Measurements from ENCODE around the gene PARVA. TPM values are rescaled to one million over a fixed set of nuclear protein-coding genes. Genes with fewer than 3 reads are reported as not detected.
A peak's percentile ranks its signal among the peaks of the same experiment; 100 is the strongest.

PARVA gene
- total RNA-seq, 1 experiment from 2014 or later = 10.4 TPM

DNA sequence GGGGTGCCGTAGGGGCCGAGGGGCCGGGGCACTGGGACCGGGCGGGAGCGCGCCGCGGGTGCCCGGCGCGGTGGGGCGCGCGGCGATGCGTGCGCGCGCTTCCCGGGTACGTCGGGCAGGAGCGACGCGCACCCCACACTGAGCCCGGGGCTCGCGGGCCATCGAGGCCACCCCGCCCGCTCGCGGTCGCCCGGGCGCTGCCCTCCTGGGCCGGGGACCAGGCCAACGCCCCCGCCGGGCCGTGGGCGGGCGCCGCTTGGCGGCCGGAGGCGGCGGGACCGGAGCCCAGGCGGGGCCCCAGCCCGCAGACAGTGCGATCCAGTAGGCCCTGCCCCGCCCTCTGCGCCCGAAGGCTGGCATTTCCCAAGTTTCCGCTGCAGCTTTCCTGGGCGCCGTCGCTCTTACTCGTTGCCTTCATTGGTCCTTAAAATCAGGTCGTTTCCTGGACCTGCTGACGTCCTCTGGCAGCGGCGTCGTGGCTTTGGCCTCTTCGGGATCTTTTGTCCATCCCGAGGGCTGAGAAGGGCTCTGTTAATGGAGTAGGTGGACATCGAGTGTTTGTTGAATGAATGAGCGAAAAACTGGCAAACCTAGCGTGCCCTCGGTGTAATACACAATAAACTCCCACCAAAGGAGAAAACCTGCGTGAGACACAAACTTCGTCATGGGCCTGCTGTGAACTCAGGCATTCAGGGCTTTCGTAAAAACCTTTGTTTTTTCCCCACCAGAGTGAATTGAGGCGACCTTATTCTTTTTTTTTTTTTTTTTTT is 638 bp downstream of the PARVA start (continued):
- TF ChIP-seq ZNF396 (CRISPR knock-in tag; IDR thresholded peaks at IDR 0.05; ENCODE audit: borderline replicate concordance) (peak; percentile 29; the same call in 1 of the 2 replicates), NFE2L1 (CRISPR knock-in tag; IDR thresholded peaks at IDR 0.05) (no peak), JUN (CRISPR knock-in tag; IDR thresholded peaks at IDR 0.05) (no peak), ZBTB43 (CRISPR knock-in tag; IDR thresholded peaks at IDR 0.05) (no peak), SMAD3 (CRISPR knock-in tag; IDR thresholded peaks at IDR 0.05; ENCODE audit: borderline replicate concordance) (no peak), SMAD4 (CRISPR knock-in tag; IDR thresholded peaks at IDR 0.05) (no peak), ZNF138 (CRISPR knock-in tag; conservative IDR thresholded peaks at IDR 0.05) (no peak), PRRX2 (CRISPR knock-in tag; IDR thresholded peaks at IDR 0.05) (no peak)

DNA sequence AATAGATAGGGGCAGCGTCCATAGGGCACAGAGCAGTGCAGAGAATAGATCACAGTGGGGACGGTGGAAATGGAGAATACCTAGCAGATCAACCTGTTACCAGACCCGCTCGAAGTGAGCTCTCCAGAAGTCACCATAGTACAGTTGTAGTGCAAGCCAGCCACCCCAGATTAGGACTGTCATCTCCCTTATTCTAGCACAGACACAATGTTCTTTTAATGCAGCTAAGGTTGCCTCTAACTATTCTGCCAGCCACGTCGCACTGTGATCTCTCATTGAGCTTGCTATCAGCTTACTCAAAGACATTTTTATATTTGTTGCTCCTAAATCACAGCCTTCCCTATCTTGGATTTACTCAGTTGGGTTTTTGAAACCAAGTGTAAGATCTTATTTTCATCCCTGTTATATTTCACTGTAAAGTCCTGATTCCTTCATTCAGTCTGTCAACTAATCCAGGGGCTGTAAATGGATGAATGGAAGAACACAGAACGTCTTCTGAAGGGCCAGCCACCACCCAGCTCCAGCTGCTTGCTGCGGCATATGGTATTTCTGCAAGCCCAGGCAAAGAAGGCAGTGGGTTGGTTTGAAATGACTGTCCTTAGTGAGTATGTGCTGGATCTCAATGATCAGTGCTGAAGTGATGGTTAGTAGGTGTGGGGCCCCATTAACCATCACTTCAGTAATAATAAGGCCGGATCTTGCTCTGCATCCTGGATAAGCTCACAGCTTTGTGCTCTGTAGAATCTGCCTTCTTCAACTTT is 3.4 kb downstream of the PARVA start:
- Mint-ChIP-seq H3K27ac (no peak overlapping the region), H3K9me3 (no peaks in the 10 kb centered on the region), H3K4me1 (peaks cover 23% of the 10 kb centered on the region), H3K4me3 (no peak overlapping the region), H3K27me3 (ENCODE audit: low read depth) (peaks cover 15% of the 10 kb centered on the region), H3K36me3 (no peaks in the 10 kb centered on the region)
- ChIA-PET POLR2A (no interaction called here), CTCF (interaction anchor here (0.5 to 1.0 kb wide), 2 partner anchors 92 to 290 kb away, joined by 3 read pairs; no protein-coding TSS in a partner anchor)
- DNase-seq (ENCODE audit: low spot score) (no peak), ATAC-seq (no peak)
- TF ChIP-seq NFATC4 (CRISPR knock-in tag; IDR thresholded peaks at IDR 0.05) = no peak

DNA sequence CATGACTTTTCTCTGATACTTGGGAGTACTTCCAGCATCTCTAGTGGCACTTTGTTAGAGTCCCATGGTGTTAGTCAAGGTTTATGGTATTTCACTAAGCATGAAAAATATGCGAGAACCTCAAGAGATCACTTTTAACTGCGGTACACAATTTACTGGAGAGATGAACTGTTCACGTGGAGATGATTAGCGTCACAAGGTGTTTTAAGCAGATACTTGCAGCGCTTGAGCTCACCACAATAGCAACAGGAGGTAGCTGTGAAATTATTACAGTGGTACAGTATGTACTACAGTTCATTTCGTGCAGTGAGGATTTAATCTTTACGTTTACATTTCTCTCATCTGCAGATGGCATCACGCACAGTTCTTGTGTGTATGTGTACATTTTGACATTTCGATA is 4.5 kb downstream of the PARVA start:
- H3K27me3 Mint-ChIP-seq (ENCODE audit: low read depth) = peaks cover 4% of the 10 kb centered on the region
- peaks cover 13% of the 10 kb centered on the region for H3K4me1 Mint-ChIP-seq
- ChIA-PET CTCF (no interaction called here), POLR2A (no interaction called here)
- H3K4me3 Mint-ChIP-seq = no peak overlapping the region
- DNase-seq (ENCODE audit: low spot score) = no peak
- H3K27ac Mint-ChIP-seq = no peak overlapping the region
- H3K36me3 Mint-ChIP-seq = no peaks in the 10 kb centered on the region
- no peaks in the 10 kb centered on the region for H3K9me3 Mint-ChIP-seq
- TF ChIP-seq PRRX2 (CRISPR knock-in tag; IDR thresholded peaks at IDR 0.05) (no peak), RELA (CRISPR knock-in tag; IDR thresholded peaks at IDR 0.05; ENCODE audit: borderline replicate concordance) (no peak), STAT6 (CRISPR knock-in tag; conservative IDR thresholded peaks at IDR 0.05; ENCODE audit: low read depth) (no peak), ZNF416 (CRISPR knock-in tag; IDR thresholded peaks at IDR 0.05) (no peak), OVOL2 (CRISPR knock-in tag; IDR thresholded peaks at IDR 0.05; ENCODE audit: borderline replicate concordance) (no peak), NFATC4 (CRISPR knock-in tag; IDR thresholded peaks at IDR 0.05) (no peak), ZBTB21 (CRISPR knock-in tag; IDR thresholded peaks at IDR 0.05; ENCODE audit: borderline replicate concordance) (no peak), AR (CRISPR knock-in tag; IDR thresholded peaks at IDR 0.05) (no peak), E2F5 (CRISPR knock-in tag; IDR thresholded peaks at IDR 0.05) (no peak), ZNF121 (CRISPR knock-in tag; IDR thresholded peaks at IDR 0.05) (no peak)
- TF ChIP-seq, protein P1, sequence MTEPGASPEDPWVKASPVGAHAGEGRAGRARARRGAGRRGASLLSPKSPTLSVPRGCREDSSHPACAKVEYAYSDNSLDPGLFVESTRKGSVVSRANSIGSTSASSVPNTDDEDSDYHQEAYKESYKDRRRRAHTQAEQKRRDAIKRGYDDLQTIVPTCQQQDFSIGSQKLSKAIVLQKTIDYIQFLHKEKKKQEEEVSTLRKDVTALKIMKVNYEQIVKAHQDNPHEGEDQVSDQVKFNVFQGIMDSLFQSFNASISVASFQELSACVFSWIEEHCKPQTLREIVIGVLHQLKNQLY (CRISPR knock-in tag; IDR thresholded peaks at IDR 0.05) = no peak
- TF ChIP-seq, protein P2, sequence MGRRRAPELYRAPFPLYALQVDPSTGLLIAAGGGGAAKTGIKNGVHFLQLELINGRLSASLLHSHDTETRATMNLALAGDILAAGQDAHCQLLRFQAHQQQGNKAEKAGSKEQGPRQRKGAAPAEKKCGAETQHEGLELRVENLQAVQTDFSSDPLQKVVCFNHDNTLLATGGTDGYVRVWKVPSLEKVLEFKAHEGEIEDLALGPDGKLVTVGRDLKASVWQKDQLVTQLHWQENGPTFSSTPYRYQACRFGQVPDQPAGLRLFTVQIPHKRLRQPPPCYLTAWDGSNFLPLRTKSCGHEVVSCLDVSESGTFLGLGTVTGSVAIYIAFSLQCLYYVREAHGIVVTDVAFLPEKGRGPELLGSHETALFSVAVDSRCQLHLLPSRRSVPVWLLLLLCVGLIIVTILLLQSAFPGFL (CRISPR knock-in tag; IDR thresholded peaks at IDR 0.05; ENCODE audit: borderline replicate concordance) = no peak
- TF ChIP-seq, protein P3, sequence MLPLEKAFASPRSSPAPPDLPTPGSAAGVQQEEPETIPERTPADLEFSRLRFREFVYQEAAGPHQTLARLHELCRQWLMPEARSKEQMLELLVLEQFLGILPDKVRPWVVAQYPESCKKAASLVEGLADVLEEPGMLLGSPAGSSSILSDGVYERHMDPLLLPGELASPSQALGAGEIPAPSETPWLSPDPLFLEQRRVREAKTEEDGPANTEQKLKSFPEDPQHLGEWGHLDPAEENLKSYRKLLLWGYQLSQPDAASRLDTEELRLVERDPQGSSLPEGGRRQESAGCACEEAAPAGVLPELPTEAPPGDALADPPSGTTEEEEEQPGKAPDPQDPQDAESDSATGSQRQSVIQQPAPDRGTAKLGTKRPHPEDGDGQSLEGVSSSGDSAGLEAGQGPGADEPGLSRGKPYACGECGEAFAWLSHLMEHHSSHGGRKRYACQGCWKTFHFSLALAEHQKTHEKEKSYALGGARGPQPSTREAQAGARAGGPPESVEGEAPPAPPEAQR (CRISPR knock-in tag; IDR thresholded peaks at IDR 0.05) = no peak
- ATAC-seq = no peak

Data from WTC11 (cell line).